Osteoblast (primary cell): ENCODE results near the gene SIX1. TPM values are rescaled to one million over a fixed set of nuclear protein-coding genes. Genes with fewer than 3 reads are reported as not detected.
A peak's percentile ranks its signal among the peaks of the same experiment; 100 is the strongest.

Source experiments
- DNase-seq: peaks from one replicate; pipeline ENCODE4 v3.0.0; 2011; ENCODE audit warnings: low spot score, mixed read lengths; ENCODE audit not compliant: insufficient read length; ENCODE audit errors: missing footprints
- H2AFZ ChIP-seq: 2 replicates; pipeline ENCODE4 v1.6.0; 2011; ENCODE audit warnings: mild to moderate bottlenecking, low read length
- H3K27ac ChIP-seq: 2 replicates; pipeline ENCODE4 v1.5.1; 2011; ENCODE audit warnings: mild to moderate bottlenecking, low read depth, low read length, moderate library complexity
- H3K27me3 ChIP-seq: 2 replicates; pipeline ENCODE4 v1.6.0; 2012; ENCODE audit warnings: mild to moderate bottlenecking, control low read depth, inconsistent platforms, low read length, moderate library complexity; ENCODE audit not compliant: insufficient read depth
- H3K36me3 ChIP-seq: 2 replicates; pipeline ENCODE4 v1.5.1; 2011; ENCODE audit warnings: mild to moderate bottlenecking, low read length, control low read depth, moderate library complexity; ENCODE audit not compliant: insufficient read depth
- H3K4me1 ChIP-seq: 2 replicates; pipeline ENCODE4 v1.5.1; 2011; ENCODE audit warnings: mild to moderate bottlenecking, low read length, control low read depth, moderate library complexity; ENCODE audit not compliant: insufficient read depth
- H3K4me2 ChIP-seq: 2 replicates; pipeline ENCODE4 v1.6.0; 2011; ENCODE audit warnings: mild to moderate bottlenecking, low read length; ENCODE audit not compliant: insufficient read depth
- H3K4me3 ChIP-seq: fragments of 200-600 bp; sonication (generic); 3 replicates; pipeline ENCODE4 v1.5.1; 2012; ENCODE audit warnings: mild to moderate bottlenecking, low read length, inconsistent platforms; ENCODE audit not compliant: insufficient read depth
- H3K79me2 ChIP-seq: 2 replicates; pipeline ENCODE4 v1.6.0; 2012; ENCODE audit warnings: mild to moderate bottlenecking, low read length, control low read depth, inconsistent platforms; ENCODE audit not compliant: insufficient read depth
- H3K9me3 ChIP-seq: 2 replicates; pipeline ENCODE4 v1.5.1; 2011; ENCODE audit warnings: low read depth, low read length, control low read depth
- H4K20me1 ChIP-seq: 2 replicates; pipeline ENCODE4 v1.6.0; 2012; ENCODE audit warnings: mild to moderate bottlenecking, low read length, control low read depth; ENCODE audit not compliant: insufficient read depth
- total RNA-seq: library from RNA; depleted of rRNA; stranded (reverse); fragments of >200 nt; gene quantifications from 2 replicates; pipeline ENCODE4 v1.2.3, GENCODE V29; 2012
- TF ChIP-seq, protein P1 (sequence below): IDR thresholded peaks from 2 replicates; pipeline ENCODE4 v1.5.1; 2011; ENCODE audit warnings: mild to moderate bottlenecking, low read depth, low read length, moderate library complexity; ENCODE audit errors: extremely low read depth

Gene SIX1
- total RNA-seq, 1 donor: 18.1 TPM

DNA sequence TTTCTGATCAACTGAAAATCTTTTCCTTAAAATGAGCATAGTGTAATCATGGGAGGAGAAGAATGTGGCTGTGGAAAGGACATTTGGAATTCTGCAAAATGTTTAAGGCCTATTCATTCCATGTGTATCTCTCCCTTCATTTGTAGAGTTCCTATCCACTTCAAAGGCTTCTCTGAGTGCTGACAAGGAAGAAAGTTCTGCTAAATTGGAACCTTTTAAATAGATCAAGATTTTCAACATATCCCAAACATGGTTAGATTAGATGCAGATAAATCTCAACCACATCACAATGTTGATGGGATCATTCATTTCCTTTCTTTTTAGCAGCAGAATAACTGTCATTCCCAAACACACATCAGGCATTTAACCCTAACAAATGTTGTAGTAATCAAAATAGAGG lies 28.4 kb upstream of the SIX1 start:
- Histone ChIP-seq H3K27ac (no peak overlapping the region), H3K9me3 (no peaks in the 10 kb centered on the region), H3K4me3 (no peak overlapping the region), H4K20me1 (no peaks in the 10 kb centered on the region), H3K79me2 (no peaks in the 10 kb centered on the region), H2AFZ (no peak overlapping the region), H3K27me3 (no peaks in the 10 kb centered on the region), H3K4me2 (no peak overlapping the region), H3K4me1 (peaks cover 2% of the 10 kb centered on the region), H3K36me3 (no peaks in the 10 kb centered on the region)
- TF ChIP-seq, protein P1, sequence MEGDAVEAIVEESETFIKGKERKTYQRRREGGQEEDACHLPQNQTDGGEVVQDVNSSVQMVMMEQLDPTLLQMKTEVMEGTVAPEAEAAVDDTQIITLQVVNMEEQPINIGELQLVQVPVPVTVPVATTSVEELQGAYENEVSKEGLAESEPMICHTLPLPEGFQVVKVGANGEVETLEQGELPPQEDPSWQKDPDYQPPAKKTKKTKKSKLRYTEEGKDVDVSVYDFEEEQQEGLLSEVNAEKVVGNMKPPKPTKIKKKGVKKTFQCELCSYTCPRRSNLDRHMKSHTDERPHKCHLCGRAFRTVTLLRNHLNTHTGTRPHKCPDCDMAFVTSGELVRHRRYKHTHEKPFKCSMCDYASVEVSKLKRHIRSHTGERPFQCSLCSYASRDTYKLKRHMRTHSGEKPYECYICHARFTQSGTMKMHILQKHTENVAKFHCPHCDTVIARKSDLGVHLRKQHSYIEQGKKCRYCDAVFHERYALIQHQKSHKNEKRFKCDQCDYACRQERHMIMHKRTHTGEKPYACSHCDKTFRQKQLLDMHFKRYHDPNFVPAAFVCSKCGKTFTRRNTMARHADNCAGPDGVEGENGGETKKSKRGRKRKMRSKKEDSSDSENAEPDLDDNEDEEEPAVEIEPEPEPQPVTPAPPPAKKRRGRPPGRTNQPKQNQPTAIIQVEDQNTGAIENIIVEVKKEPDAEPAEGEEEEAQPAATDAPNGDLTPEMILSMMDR: no peak
- no peak for DNase-seq

DNA sequence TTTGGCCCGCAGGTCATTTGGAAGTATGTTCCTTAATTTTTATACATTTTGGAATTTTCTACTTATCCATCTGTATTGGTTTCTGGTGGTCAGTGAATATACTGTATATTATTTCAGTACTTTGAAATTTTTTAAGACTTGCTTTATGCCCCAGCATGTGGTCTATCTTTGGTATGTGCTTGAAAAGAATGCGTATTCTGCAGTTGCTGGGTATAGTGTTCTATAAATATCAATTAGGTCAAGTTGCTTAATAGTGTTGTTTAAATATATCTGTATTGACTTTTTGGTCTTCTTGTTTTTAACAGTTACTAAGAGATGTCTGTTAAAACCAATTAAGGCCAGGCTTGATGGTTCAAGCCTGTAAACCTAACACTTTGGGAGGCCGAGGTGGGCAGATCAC lies 21.7 kb upstream of the SIX1 start:
- TF ChIP-seq, protein P1: no peak
- no peak overlapping the region for H2AFZ ChIP-seq
- peak; percentile 4 for DNase-seq
- H3K27ac ChIP-seq: no peak overlapping the region
- H3K4me3 ChIP-seq: no peak overlapping the region
- H3K36me3 ChIP-seq: no peaks in the 10 kb centered on the region
- H3K9me3 ChIP-seq: no peaks in the 10 kb centered on the region
- no peaks in the 10 kb centered on the region for H3K79me2 ChIP-seq
- H3K27me3 ChIP-seq: no peaks in the 10 kb centered on the region
- H4K20me1 ChIP-seq: no peaks in the 10 kb centered on the region
- H3K4me2 ChIP-seq: no peak overlapping the region
- no peaks in the 10 kb centered on the region for H3K4me1 ChIP-seq

DNA sequence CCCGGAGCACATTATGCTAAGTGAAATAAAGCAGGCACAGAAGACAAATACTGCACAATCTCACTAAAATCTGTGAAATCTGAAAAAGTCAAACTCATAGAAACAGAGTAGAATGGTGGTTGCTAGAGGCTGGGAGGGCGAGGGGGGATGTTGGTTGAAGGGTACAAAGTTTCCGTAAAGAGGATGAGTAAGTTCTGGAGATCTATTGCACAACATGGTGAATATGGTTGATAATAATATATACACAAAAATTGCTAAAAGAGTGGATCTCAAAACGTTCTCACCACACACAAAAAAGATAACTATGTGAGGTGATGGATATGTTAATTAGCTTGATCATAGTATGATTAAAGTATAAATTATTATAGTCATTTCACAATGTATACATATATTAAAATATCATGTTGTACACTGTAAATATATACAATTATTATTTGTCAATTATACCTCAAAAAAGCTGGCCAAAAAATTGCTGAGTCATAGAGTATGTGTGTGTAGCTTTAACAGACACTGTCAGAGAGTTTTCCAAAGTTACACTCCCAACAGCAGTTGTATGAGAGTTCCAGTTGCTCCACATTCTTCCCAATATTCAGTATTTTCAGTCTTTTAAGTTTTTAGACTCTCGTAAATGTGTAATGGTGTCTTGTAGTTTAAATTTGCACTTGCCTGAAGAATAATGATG lies 19.3 kb upstream of the SIX1 start:
- peak overlapping the region; percentile 45 for H2AFZ ChIP-seq

DNA sequence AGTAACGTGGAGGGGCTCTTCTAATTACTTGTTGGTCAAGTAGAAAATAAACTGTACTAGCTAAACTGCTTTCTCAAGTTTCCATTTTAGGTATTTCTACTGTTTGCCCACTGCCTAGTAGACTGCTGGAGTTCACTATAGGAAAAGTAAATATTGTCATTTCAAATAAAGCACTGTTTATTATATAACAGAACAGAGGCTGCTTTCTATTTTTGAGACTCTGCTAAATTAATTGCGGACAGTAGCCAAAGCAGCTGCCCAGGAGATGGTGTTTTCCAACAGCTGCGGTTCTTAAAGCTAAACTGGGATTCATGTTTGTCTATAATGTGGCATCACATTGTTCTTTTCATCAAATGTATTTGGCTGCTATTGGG lies 15.9 kb upstream of the SIX1 start:
- TF ChIP-seq, protein P1: no peak
- H3K27me3 ChIP-seq: no peaks in the 10 kb centered on the region
- no peaks in the 10 kb centered on the region for H3K9me3 ChIP-seq
- no peak for DNase-seq
- no peak overlapping the region for H3K4me2 ChIP-seq
- H3K36me3 ChIP-seq: no peaks in the 10 kb centered on the region
- H3K4me1 ChIP-seq: no peaks in the 10 kb centered on the region
- no peaks in the 10 kb centered on the region for H3K79me2 ChIP-seq
- H3K27ac ChIP-seq: no peak overlapping the region
- H2AFZ ChIP-seq: peak overlapping the region; percentile 50
- no peak overlapping the region for H3K4me3 ChIP-seq
- no peaks in the 10 kb centered on the region for H4K20me1 ChIP-seq

More for the DNA sequence above, 19.3 kb upstream of the SIX1 start:
- no peaks in the 10 kb centered on the region for H3K9me3 ChIP-seq
- H3K27ac ChIP-seq: no peak overlapping the region
- H3K4me2 ChIP-seq: no peak overlapping the region
- no peaks in the 10 kb centered on the region for H4K20me1 ChIP-seq
- H3K4me1 ChIP-seq: no peaks in the 10 kb centered on the region
- H3K36me3 ChIP-seq: no peaks in the 10 kb centered on the region
- no peaks in the 10 kb centered on the region for H3K27me3 ChIP-seq
- no peak overlapping the region for H3K4me3 ChIP-seq
- TF ChIP-seq, protein P1: no peak
- no peaks in the 10 kb centered on the region for H3K79me2 ChIP-seq
- no peak for DNase-seq
